Fibroblast of lung (primary cell): ENCODE data around the gene LFNG. TPM values are rescaled to one million over a fixed set of nuclear protein-coding genes. Genes with fewer than 3 reads are reported as not detected.

ENCODE experiments used
- DNase-seq, 2 donors: peaks; one replicate each; pipeline versions ENCODE4 v3.0.0 to v3.0.0-alpha.2; 2010; ENCODE audit warnings: low read depth in 2 of 2
- H2AFZ ChIP-seq: 2 replicates; pipeline ENCODE4 v1.5.1; 2012; ENCODE audit warnings: low read length, control low read depth, inconsistent platforms
- H3K27ac ChIP-seq: 2 replicates; pipeline ENCODE4 v1.5.1; 2011; ENCODE audit warnings: low read length, control low read depth; ENCODE audit not compliant: insufficient read depth
- H3K27me3 ChIP-seq: 2 replicates; pipeline ENCODE4 v1.5.1; 2011; ENCODE audit warnings: mild to moderate bottlenecking, low read length; ENCODE audit not compliant: control insufficient read depth, insufficient read depth
- H3K36me3 ChIP-seq: 2 replicates; pipeline ENCODE4 v1.5.1; 2011; ENCODE audit warnings: low read length; ENCODE audit not compliant: control insufficient read depth, insufficient read depth
- H3K4me1 ChIP-seq: 2 replicates; pipeline ENCODE4 v1.5.1; 2011; ENCODE audit warnings: low read length; ENCODE audit not compliant: control insufficient read depth, insufficient read depth; ENCODE audit errors: extremely low read depth
- H3K4me2 ChIP-seq: 2 replicates; pipeline ENCODE4 v1.5.1; 2011; ENCODE audit warnings: low read length, control low read depth; ENCODE audit not compliant: insufficient read depth; ENCODE audit errors: extremely low read depth
- H3K4me3 ChIP-seq, 4 experiments: fragments of 200-600 bp in 1 of 4; sonication (generic) in 1 of 4; replicated peaks in 1 of 4; 2 replicates each; pipeline ENCODE4 v1.5.1; 2011 to 2016; ENCODE audit warnings: low read length in 4 of 4, low read depth in 3 of 4, mild to moderate bottlenecking in 3 of 4, control low read depth in 2 of 4, inconsistent platforms in 1 of 4, mixed read lengths in 1 of 4; ENCODE audit not compliant: insufficient read depth in 1 of 4; ENCODE audit errors: control extremely low read depth in 1 of 4
- H3K79me2 ChIP-seq: 2 replicates; pipeline ENCODE4 v1.5.1; 2012; ENCODE audit warnings: mild to moderate bottlenecking, low read length, inconsistent platforms; ENCODE audit not compliant: control insufficient read depth, insufficient read depth
- H3K9ac ChIP-seq: 2 replicates; pipeline ENCODE4 v1.5.1; 2011; ENCODE audit warnings: mild to moderate bottlenecking, low read length, control low read depth; ENCODE audit not compliant: insufficient read depth
- H3K9me3 ChIP-seq: 2 replicates; pipeline ENCODE4 v1.5.1; 2012; ENCODE audit warnings: low read depth, low read length; ENCODE audit not compliant: control insufficient read depth, insufficient read depth
- H4K20me1 ChIP-seq: 2 replicates; pipeline ENCODE4 v1.5.1; 2011; ENCODE audit warnings: low read length; ENCODE audit not compliant: control insufficient read depth, insufficient read depth; ENCODE audit errors: extremely low read depth
- EZH2 ChIP-seq: IDR thresholded peaks from 2 replicates; pipeline ENCODE4 v1.5.1; 2012; ENCODE audit warnings: low read length, control low read depth, mild to moderate bottlenecking; ENCODE audit errors: missing control alignments
- polyA plus RNA-seq, 2 donors: library from polyadenylated mRNA; depleted of rRNA in 1 of 2; stranded (reverse) in 1 of 2; unstranded in 1 of 2; fragments of >200 nt; gene quantifications; 2 replicates each; pipeline ENCODE4 v1.2.1, GENCODE V29; 2011 to 2012; ENCODE audit warnings: missing spikeins in 1 of 2
- total RNA-seq: library from RNA; depleted of rRNA; stranded (reverse); fragments of >200 nt; gene quantifications from 2 replicates; pipeline ENCODE4 v1.2.1, GENCODE V29; 2014
- TF ChIP-seq, protein P1 (sequence below), 2 donors: IDR thresholded peaks in 1 of 2; conservative IDR thresholded peaks in 1 of 2; 1 replicate in 1 of 2; 2 replicates in 1 of 2; pipeline ENCODE4 v1.5.1; 2011 to 2012; ENCODE audit warnings: low read length in 2 of 2, control low read depth in 1 of 2, inconsistent platforms in 1 of 2, low read depth in 1 of 2, mild to moderate bottlenecking in 1 of 2

The LFNG gene
- total and polyA plus RNA-seq, 2 donors (not counting 1 experiment from before 2014, with no cell fraction given): 0.33 to 3.5 TPM

DNA sequence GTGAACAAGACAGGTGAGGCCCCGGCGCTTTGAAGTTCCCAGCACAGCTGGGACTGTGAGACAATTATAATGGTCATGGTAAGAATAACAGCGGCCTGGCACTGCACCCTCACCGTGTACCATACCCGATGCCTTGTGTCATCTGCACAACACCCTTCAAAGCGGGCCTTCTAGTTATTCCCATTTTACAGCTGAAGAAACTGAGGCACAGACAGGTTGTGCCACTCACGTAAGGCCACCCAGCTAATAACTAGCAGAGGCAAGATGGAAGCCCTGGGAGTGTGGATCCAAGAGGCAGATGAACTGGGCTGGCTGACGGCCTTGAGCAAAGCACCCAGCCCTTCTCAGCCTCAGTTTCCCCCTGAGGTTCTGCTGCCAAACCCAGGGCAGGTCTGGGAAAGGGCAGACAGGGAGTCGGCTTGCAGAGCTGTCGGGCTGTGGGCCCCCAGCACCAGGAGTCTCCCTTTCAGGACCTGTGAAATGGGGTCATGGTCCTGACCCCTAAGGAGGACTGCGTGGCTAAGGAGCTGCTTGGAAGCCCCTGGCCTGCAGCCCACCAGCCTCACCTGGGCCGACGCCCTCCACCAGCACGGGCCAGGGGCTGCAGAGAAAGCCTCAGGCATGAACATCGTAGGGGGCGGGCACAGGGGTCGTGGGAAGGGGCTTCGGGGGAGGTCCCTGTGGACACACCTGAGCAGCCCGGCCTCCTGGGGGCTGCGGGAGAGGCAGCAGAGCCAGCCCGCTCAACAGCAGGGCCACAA lies 15.3 kb upstream of the LFNG start:
- Histone ChIP-seq H3K4me2 (no peak overlapping the region), H3K9ac (no peak overlapping the region), H2AFZ (no peak overlapping the region), H3K79me2 (no peaks in the 10 kb centered on the region), H4K20me1 (no peaks in the 10 kb centered on the region), H3K27me3 (no peaks in the 10 kb centered on the region), H3K27ac (no peak overlapping the region), H3K36me3 (no peaks in the 10 kb centered on the region), H3K9me3 (no peaks in the 10 kb centered on the region), H3K4me1 (peaks cover 6% of the 10 kb centered on the region), H3K4me3 (no peak overlapping the region)
- TF ChIP-seq EZH2: no peak
- TF ChIP-seq, protein P1, sequence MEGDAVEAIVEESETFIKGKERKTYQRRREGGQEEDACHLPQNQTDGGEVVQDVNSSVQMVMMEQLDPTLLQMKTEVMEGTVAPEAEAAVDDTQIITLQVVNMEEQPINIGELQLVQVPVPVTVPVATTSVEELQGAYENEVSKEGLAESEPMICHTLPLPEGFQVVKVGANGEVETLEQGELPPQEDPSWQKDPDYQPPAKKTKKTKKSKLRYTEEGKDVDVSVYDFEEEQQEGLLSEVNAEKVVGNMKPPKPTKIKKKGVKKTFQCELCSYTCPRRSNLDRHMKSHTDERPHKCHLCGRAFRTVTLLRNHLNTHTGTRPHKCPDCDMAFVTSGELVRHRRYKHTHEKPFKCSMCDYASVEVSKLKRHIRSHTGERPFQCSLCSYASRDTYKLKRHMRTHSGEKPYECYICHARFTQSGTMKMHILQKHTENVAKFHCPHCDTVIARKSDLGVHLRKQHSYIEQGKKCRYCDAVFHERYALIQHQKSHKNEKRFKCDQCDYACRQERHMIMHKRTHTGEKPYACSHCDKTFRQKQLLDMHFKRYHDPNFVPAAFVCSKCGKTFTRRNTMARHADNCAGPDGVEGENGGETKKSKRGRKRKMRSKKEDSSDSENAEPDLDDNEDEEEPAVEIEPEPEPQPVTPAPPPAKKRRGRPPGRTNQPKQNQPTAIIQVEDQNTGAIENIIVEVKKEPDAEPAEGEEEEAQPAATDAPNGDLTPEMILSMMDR (conservative IDR thresholded peaks at IDR 0.05 in 1 of 2, IDR thresholded peaks at IDR 0.05 in 1 of 2; ENCODE audit: low read depth in 1 of 2, low read length in 2 of 2): no peak
- no peak for DNase-seq

DNA sequence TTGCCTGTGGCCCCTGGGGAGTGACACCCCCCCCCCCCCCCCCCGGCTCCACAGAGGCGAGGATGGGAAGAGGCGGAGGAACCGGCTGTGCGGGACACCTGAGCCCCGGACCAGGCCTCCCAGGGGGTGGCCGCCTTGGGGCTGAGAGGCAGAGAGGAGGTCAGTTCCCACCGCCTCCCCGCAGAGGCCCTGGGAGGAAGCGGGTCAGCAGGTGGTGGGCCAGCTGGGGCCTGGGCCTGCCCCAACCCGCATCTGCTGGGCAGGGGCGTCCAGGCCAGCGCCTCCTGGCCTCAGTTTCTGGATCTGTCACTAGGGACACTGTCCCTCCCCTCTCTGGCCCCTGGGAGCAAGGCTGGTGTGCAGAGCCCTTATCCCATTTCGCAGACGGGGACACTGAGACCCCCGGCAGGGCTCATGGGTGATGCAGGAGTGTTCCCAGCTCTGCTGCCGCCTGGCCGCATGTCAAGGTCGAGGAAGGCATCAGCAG lies 14.6 kb upstream of the LFNG start:
- no peak overlapping the region for H3K27ac ChIP-seq
- no peak overlapping the region for H3K4me3 ChIP-seq
- H3K27me3 ChIP-seq: no peaks in the 10 kb centered on the region
- H3K9me3 ChIP-seq: no peaks in the 10 kb centered on the region
- no peak overlapping the region for H3K4me2 ChIP-seq
- peaks cover 6% of the 10 kb centered on the region for H3K4me1 ChIP-seq
- no peaks in the 10 kb centered on the region for H3K79me2 ChIP-seq
- no peaks in the 10 kb centered on the region for H3K36me3 ChIP-seq
- no peak for DNase-seq
- H3K9ac ChIP-seq: no peak overlapping the region
- no peak for TF ChIP-seq EZH2
- TF ChIP-seq, protein P1 (conservative IDR thresholded peaks at IDR 0.05 in 1 of 2, IDR thresholded peaks at IDR 0.05 in 1 of 2; ENCODE audit: low read depth in 1 of 2, low read length in 2 of 2): no peak
- H2AFZ ChIP-seq: no peak overlapping the region
- H4K20me1 ChIP-seq: no peaks in the 10 kb centered on the region

GRCh38 chr7:2505401-2505800 lies 14.2 kb upstream of the LFNG start:
- Histone ChIP-seq H2AFZ (no peak overlapping the region), H3K27ac (no peak overlapping the region), H3K4me2 (no peak overlapping the region), H3K4me1 (peaks cover 6% of the 10 kb centered on the region), H3K4me3 (no peak overlapping the region), H3K27me3 (no peaks in the 10 kb centered on the region), H3K79me2 (no peaks in the 10 kb centered on the region), H3K36me3 (no peaks in the 10 kb centered on the region), H3K9ac (no peak overlapping the region), H3K9me3 (no peaks in the 10 kb centered on the region), H4K20me1 (no peaks in the 10 kb centered on the region)
- TF ChIP-seq, protein P1 (conservative IDR thresholded peaks at IDR 0.05 in 1 of 2, IDR thresholded peaks at IDR 0.05 in 1 of 2; ENCODE audit: low read depth in 1 of 2, low read length in 2 of 2): no peak
- TF ChIP-seq EZH2: no peak
- no peak for DNase-seq
